Esophagus muscularis mucosa (tissue), 4 donors: Measurements from ENCODE around the gene CYP1A2.

Experiments used
- EP300 ChIP-seq: sonication (generic); formaldehyde crosslinking; IDR thresholded peaks from one replicate; pipeline ENCODE4 v1.6.1; 2017; ENCODE audit warnings: antibody characterized with exemption
- POLR2A ChIP-seq: fragments of 450-650 bp; IDR thresholded peaks from one replicate; pipeline ENCODE4 v1.6.1; 2017; ENCODE audit warnings: antibody characterized with exemption, moderate library complexity, mild to moderate bottlenecking, low read depth
- POLR2AphosphoS5 ChIP-seq, 2 donors: sonication (generic); formaldehyde crosslinking; IDR thresholded peaks; one replicate each; pipeline ENCODE4 v1.6.1; 2017; ENCODE audit warnings: antibody characterized with exemption in 2 of 2
- TF ChIP-seq, protein P1 (sequence below), 3 experiments: fragments of 200-600 bp in 2 of 3; fragments of 450-650 bp in 1 of 3; sonication (generic) in 2 of 3; IDR thresholded peaks; one replicate each; pipeline ENCODE4 v1.5.1; 2017 to 2019; ENCODE audit warnings: antibody characterized with exemption in 3 of 3, mild to moderate bottlenecking in 2 of 3, moderate library complexity in 1 of 3

DNA sequence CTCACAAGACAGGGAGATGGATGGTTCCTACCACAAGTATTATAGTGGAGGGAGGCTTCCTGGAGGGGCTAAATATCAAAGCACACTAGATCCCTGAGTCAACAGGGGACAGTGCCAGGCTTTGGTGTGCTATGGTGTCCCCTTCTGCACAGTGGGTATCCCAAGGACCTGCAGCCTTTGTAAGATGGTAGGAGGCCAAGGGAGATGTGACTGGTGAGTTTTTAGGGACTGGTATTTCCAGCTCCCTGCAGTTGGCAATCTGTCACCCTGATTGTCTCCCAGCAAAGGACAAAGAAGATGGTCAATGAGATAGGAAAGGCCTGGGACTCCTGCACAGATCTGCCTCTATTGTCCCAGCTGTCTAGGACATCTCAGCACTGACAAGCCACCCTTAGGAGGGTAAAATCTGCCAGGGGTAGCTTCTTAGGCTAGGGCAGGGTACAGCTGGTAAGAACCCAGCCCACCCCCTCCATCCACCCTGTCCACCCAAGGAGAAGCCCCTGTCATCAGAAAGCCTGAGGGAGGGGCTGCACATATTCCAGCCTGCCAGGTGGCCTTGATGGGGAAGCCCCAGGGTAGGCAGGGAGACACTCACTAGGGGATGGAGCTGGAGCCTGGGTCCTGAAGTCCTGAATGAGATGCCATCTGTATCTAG, 23.9 kb upstream of the CYP1A2 start:
- TF ChIP-seq, protein P1, sequence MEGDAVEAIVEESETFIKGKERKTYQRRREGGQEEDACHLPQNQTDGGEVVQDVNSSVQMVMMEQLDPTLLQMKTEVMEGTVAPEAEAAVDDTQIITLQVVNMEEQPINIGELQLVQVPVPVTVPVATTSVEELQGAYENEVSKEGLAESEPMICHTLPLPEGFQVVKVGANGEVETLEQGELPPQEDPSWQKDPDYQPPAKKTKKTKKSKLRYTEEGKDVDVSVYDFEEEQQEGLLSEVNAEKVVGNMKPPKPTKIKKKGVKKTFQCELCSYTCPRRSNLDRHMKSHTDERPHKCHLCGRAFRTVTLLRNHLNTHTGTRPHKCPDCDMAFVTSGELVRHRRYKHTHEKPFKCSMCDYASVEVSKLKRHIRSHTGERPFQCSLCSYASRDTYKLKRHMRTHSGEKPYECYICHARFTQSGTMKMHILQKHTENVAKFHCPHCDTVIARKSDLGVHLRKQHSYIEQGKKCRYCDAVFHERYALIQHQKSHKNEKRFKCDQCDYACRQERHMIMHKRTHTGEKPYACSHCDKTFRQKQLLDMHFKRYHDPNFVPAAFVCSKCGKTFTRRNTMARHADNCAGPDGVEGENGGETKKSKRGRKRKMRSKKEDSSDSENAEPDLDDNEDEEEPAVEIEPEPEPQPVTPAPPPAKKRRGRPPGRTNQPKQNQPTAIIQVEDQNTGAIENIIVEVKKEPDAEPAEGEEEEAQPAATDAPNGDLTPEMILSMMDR (IDR thresholded peaks at IDR 0.05): no peak
- TF ChIP-seq POLR2A: no peak
- no peak for TF ChIP-seq EP300
- no peak for TF ChIP-seq POLR2AphosphoS5 (IDR thresholded peaks at IDR 0.05)
